Effector memory CD4-positive, alpha-beta T cell (primary cell): ENCODE measurements around the gene PGAM5.
"Not testable (repeated sequence)": the region's sequence is repeated elsewhere in the genome, so short reads cannot be mapped to it uniquely, and the experiment has no call there.

Experiments
- DNase-seq, 3 donors: peaks; one replicate each; pipeline ENCODE4 v3.0.0-alpha.2; 2020
- H3K27ac ChIP-seq: 2 replicates; pipeline ENCODE4 v1.7.0; 2013; ENCODE audit warnings: mild to moderate bottlenecking, low read length, moderate library complexity; ENCODE audit not compliant: insufficient read depth, poor library complexity, severe bottlenecking
- H3K27me3 ChIP-seq: replicated peaks from 2 replicates; pipeline ENCODE4 v1.7.0; 2013; ENCODE audit warnings: mild to moderate bottlenecking, low read length; ENCODE audit not compliant: insufficient read depth, control insufficient read depth, poor library complexity, severe bottlenecking
- H3K36me3 ChIP-seq: 2 replicates; pipeline ENCODE4 v1.7.0; 2013; ENCODE audit warnings: mild to moderate bottlenecking, low read length, moderate library complexity; ENCODE audit not compliant: control insufficient read depth, insufficient read depth
- H3K4me1 ChIP-seq: 2 replicates; pipeline ENCODE4 v1.7.0; 2013; ENCODE audit warnings: low read length, mild to moderate bottlenecking; ENCODE audit not compliant: control insufficient read depth, insufficient read depth, poor library complexity, severe bottlenecking
- H3K4me3 ChIP-seq: 2 replicates; pipeline ENCODE4 v1.7.0; 2013; ENCODE audit warnings: low read length, low read depth, mild to moderate bottlenecking; ENCODE audit not compliant: insufficient read depth, poor library complexity, severe bottlenecking
- H3K9me3 ChIP-seq: 2 replicates; pipeline ENCODE4 v1.7.0; 2013; ENCODE audit warnings: mild to moderate bottlenecking, low read length, moderate library complexity; ENCODE audit not compliant: control insufficient read depth

Gene PGAM5

GRCh38 chr12:132741620-132742019, 31.0 kb downstream of the PGAM5 start:
- no peak overlapping the region for H3K4me3 ChIP-seq

GRCh38 chr12:132743831-132744230, 33.2 kb downstream of the PGAM5 start:
- Histone ChIP-seq H3K36me3 (peaks cover 89% of the 10 kb centered on the region), H3K27ac (no peak overlapping the region), H3K4me1 (no peaks in the 10 kb centered on the region), H3K4me3 (no peak overlapping the region), H3K9me3 (no peaks in the 10 kb centered on the region), H3K27me3 (no peaks in the 10 kb centered on the region)
- no peak for DNase-seq

More at GRCh38 chr12:132741620-132742019, 31.0 kb downstream of the PGAM5 start:
- no peak for DNase-seq
- Histone ChIP-seq H3K4me1 (no peaks in the 10 kb centered on the region), H3K36me3 (peaks cover 77% of the 10 kb centered on the region), H3K9me3 (no peaks in the 10 kb centered on the region), H3K27ac (no peak overlapping the region), H3K27me3 (no peaks in the 10 kb centered on the region)

DNA sequence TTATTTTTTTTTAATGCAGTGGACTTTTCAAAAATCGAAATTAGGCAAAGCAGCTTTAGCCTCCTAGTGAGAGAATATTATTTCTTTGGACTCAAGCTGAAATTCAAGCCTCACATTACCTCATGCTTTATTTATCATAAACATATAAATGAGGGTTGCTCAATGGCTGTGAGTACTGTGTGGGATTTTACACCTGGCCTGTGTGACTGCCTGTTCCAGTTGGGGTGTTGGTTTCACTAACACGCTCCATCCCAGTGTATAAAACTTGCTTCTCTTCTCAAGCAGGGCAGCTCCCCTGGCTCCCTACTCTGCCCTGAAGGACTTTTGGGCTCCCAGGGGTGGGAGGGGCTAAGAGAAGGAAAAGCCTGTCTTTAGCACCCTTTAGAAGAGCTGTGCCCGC, 36.0 kb downstream of the PGAM5 start:
- Histone ChIP-seq H3K27ac (no peak overlapping the region), H3K27me3 (no peaks in the 10 kb centered on the region), H3K4me1 (no peaks in the 10 kb centered on the region), H3K9me3 (no peaks in the 10 kb centered on the region), H3K4me3 (no peak overlapping the region), H3K36me3 (peaks cover 84% of the 10 kb centered on the region)
- no peak for DNase-seq

DNA sequence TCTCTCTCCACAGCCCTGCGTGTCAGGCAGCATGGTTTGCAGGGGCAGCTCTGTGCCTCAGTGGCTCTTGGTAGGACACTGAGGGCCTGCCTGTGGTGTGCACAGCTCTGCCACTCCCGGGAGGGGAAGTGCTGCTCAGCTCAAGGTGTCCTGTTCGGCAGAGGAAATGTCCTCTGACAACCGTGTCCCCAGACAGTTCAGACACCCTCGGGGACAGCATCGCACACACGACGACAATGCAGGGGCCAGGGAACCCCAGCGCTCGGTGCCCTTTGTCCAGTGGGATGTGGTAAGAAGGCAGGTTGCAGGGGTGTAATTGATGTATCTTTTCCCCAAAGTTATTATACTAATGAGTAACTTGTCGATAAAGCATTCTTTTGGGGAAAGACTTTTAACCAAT, 36.8 kb downstream of the PGAM5 start:
- Histone ChIP-seq H3K27ac (no peak overlapping the region), H3K9me3 (no peaks in the 10 kb centered on the region), H3K4me1 (no peaks in the 10 kb centered on the region), H3K36me3 (peaks cover 81% of the 10 kb centered on the region), H3K27me3 (no peaks in the 10 kb centered on the region), H3K4me3 (no peak overlapping the region)
- no peak for DNase-seq

GRCh38 chr12:132747896-132748295, 37.3 kb downstream of the PGAM5 start:
- Histone ChIP-seq H3K27me3 (no peaks in the 10 kb centered on the region), H3K9me3 (no peaks in the 10 kb centered on the region), H3K4me1 (no peaks in the 10 kb centered on the region), H3K36me3 (peaks cover 81% of the 10 kb centered on the region), H3K4me3 (no peak overlapping the region), H3K27ac (no peak overlapping the region)
- no peak for DNase-seq

- DNase-seq: no peak
- Histone ChIP-seq H3K9me3 (no peaks in the 10 kb centered on the region), H3K27ac (no peak overlapping the region), H3K4me1 (no peaks in the 10 kb centered on the region), H3K4me3 (no peak overlapping the region), H3K27me3 (no peaks in the 10 kb centered on the region), H3K36me3 (peaks cover 81% of the 10 kb centered on the region)
These were observed 37.7 kb downstream of the PGAM5 start for GRCh38 chr12:132748319-132748718.

DNA sequence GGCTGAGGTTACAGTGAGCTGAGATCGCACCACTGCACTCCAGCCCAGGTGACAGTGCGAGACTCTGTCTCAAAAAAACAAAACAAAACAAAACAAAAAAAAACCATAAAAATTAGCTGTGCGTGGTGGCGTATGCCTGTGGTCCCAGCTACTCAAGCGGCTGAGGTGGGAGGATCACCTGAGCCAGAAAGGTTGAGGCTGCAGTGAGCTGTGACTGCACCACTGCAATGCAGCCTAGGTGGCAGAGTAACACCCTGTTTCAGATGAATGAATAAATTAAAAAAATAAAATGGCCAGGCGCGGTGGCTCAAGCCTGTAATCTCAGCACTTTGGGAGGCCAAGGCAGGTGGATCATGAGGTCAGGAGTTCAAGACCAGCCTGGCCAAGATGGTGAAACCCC, 43.0 kb downstream of the PGAM5 start:
- peaks cover 42% of the 10 kb centered on the region for H3K36me3 ChIP-seq
- H3K27me3 ChIP-seq, H3K9me3 ChIP-seq, DNase-seq, H3K4me1 ChIP-seq, H3K27ac ChIP-seq, H3K4me3 ChIP-seq: not testable (repeated sequence)

- H3K27ac ChIP-seq: no peak overlapping the region
- H3K36me3 ChIP-seq: peaks cover 36% of the 10 kb centered on the region
- no peaks in the 10 kb centered on the region for H3K9me3 ChIP-seq
- no peaks in the 10 kb centered on the region for H3K27me3 ChIP-seq
- no peak overlapping the region for H3K4me3 ChIP-seq
- no peak for DNase-seq
- H3K4me1 ChIP-seq: no peaks in the 10 kb centered on the region
These were observed 43.7 kb downstream of the PGAM5 start for GRCh38 chr12:132754160-132754932.

GRCh38 chr12:132758825-132759224, 48.2 kb downstream of the PGAM5 start:
- H3K36me3 ChIP-seq, DNase-seq, H3K27ac ChIP-seq, H3K27me3 ChIP-seq, H3K9me3 ChIP-seq, H3K4me3 ChIP-seq: not testable (repeated sequence)
- H3K4me1 ChIP-seq: peaks cover 15% of the 10 kb centered on the region

GRCh38 chr12:132759359-132759758, 48.7 kb downstream of the PGAM5 start:
- no peak for DNase-seq
- Histone ChIP-seq H3K4me3 (no peak overlapping the region), H3K4me1 (peaks cover 15% of the 10 kb centered on the region), H3K27ac (no peak overlapping the region), H3K9me3 (no peaks in the 10 kb centered on the region), H3K36me3 (peaks cover 4% of the 10 kb centered on the region), H3K27me3 (no peaks in the 10 kb centered on the region)
